KMS-11 (cell line): ENCODE data around the gene STX8.

Source experiments
- H2AFZ ChIP-seq: fragments of 200-600 bp; sonication (generic); 2 replicates; pipeline ENCODE4 v1.6.1; 2016; ENCODE audit warnings: antibody characterized with exemption, mixed run types, low read depth
- H3K27ac ChIP-seq: fragments of 200-600 bp; sonication (generic); 2 replicates; pipeline ENCODE4 v1.6.1; 2016; ENCODE audit warnings: mild to moderate bottlenecking, mixed run types
- H3K27me3 ChIP-seq: fragments of 200-600 bp; sonication (generic); 2 replicates; pipeline ENCODE4 v1.6.1; 2017; ENCODE audit warnings: mild to moderate bottlenecking, low read depth, mixed run types, moderate library complexity; ENCODE audit not compliant: insufficient read depth
- H3K36me3 ChIP-seq: fragments of 200-600 bp; sonication (generic); 2 replicates; pipeline ENCODE4 v1.6.1; 2017; ENCODE audit warnings: mild to moderate bottlenecking, mixed run types; ENCODE audit not compliant: insufficient read depth
- H3K4me1 ChIP-seq: fragments of 200-600 bp; sonication (generic); 2 replicates; pipeline ENCODE4 v1.6.1; 2016; ENCODE audit warnings: mild to moderate bottlenecking, low read depth, mixed run types; ENCODE audit not compliant: poor library complexity, severe bottlenecking
- H3K4me2 ChIP-seq: fragments of 200-600 bp; sonication (generic); 2 replicates; pipeline ENCODE4 v1.7.0; 2016; ENCODE audit warnings: mild to moderate bottlenecking, mixed run types
- H3K4me3 ChIP-seq: fragments of 200-600 bp; sonication (generic); IDR thresholded peaks from 2 replicates; pipeline ENCODE4 v1.6.1; 2017; ENCODE audit warnings: low read depth, low read length, mixed read lengths; ENCODE audit not compliant: insufficient read depth
- H3K79me2 ChIP-seq: fragments of 200-600 bp; sonication (generic); 2 replicates; pipeline ENCODE4 v1.6.1; 2016; ENCODE audit warnings: low read depth, mixed run types; ENCODE audit not compliant: insufficient read depth
- H3K9ac ChIP-seq: fragments of 200-600 bp; sonication (generic); 2 replicates; pipeline ENCODE4 v1.6.1; 2016; ENCODE audit warnings: mild to moderate bottlenecking, mixed run types
- H4K20me1 ChIP-seq: fragments of 200-600 bp; sonication (generic); 2 replicates; pipeline ENCODE4 v1.6.1; 2016; ENCODE audit warnings: mild to moderate bottlenecking, mixed run types; ENCODE audit not compliant: insufficient read depth
- CTCF ChIP-seq: fragments of 200-600 bp; sonication (generic); conservative IDR thresholded peaks from 2 replicates; pipeline ENCODE4 v1.6.1; 2017; ENCODE audit warnings: low read depth, mild to moderate bottlenecking, antibody characterized with exemption, low read length, moderate library complexity, mixed read lengths

Gene STX8

GRCh38 chr17:9238340-9239245 is 337.0 kb downstream of the STX8 start:
- Histone ChIP-seq H3K79me2 (no peaks in the 10 kb centered on the region), H2AFZ (no peak overlapping the region), H3K4me3 (no peak overlapping the region), H3K27ac (no peak overlapping the region), H4K20me1 (no peaks in the 10 kb centered on the region), H3K36me3 (no peaks in the 10 kb centered on the region), H3K4me2 (no peak overlapping the region), H3K27me3 (no peaks in the 10 kb centered on the region), H3K4me1 (no peaks in the 10 kb centered on the region), H3K9ac (no peak overlapping the region)
- TF ChIP-seq CTCF: no peak

GRCh38 chr17:9237661-9238301 is 337.8 kb downstream of the STX8 start:
- H3K4me1 ChIP-seq: no peaks in the 10 kb centered on the region
- no peaks in the 10 kb centered on the region for H3K27me3 ChIP-seq
- no peak overlapping the region for H3K27ac ChIP-seq
- TF ChIP-seq CTCF: no peak
- no peak overlapping the region for H2AFZ ChIP-seq
- no peak overlapping the region for H3K4me3 ChIP-seq
- H4K20me1 ChIP-seq: no peaks in the 10 kb centered on the region
- H3K9ac ChIP-seq: no peak overlapping the region
- no peaks in the 10 kb centered on the region for H3K36me3 ChIP-seq
- H3K79me2 ChIP-seq: no peaks in the 10 kb centered on the region
- no peak overlapping the region for H3K4me2 ChIP-seq

- H3K79me2 ChIP-seq: no peaks in the 10 kb centered on the region
- H3K27ac ChIP-seq: no peak overlapping the region
- H3K9ac ChIP-seq: no peak overlapping the region
- no peak overlapping the region for H3K4me2 ChIP-seq
- H3K27me3 ChIP-seq: no peaks in the 10 kb centered on the region
- TF ChIP-seq CTCF: no peak
- H2AFZ ChIP-seq: no peak overlapping the region
- H3K36me3 ChIP-seq: no peaks in the 10 kb centered on the region
- H4K20me1 ChIP-seq: no peaks in the 10 kb centered on the region
- H3K4me1 ChIP-seq: no peaks in the 10 kb centered on the region
- no peak overlapping the region for H3K4me3 ChIP-seq
Measured at GRCh38 chr17:9237053-9237410, 338.6 kb downstream of the STX8 start.

- Histone ChIP-seq H3K27me3 (no peaks in the 10 kb centered on the region), H3K9ac (no peak overlapping the region), H3K79me2 (no peaks in the 10 kb centered on the region), H4K20me1 (no peaks in the 10 kb centered on the region), H3K4me3 (no peak overlapping the region), H3K27ac (no peak overlapping the region), H3K4me1 (no peaks in the 10 kb centered on the region), H3K4me2 (no peak overlapping the region), H2AFZ (no peak overlapping the region), H3K36me3 (no peaks in the 10 kb centered on the region)
- TF ChIP-seq CTCF: no peak
Measured at GRCh38 chr17:9236286-9237052, 339.2 kb downstream of the STX8 start.
